Skin epidermis (tissue), 12 donors: ENCODE measurements around the gene CDH2.
A peak's percentile ranks its signal among the peaks of the same experiment; 100 is the strongest.

ENCODE experiments used
- H3K27ac ChIP-seq, 21 experiments: fragments of 200-600 bp; sonication (generic) in 11 of 21; one replicate each; pipeline ENCODE4 v1.5.0; 2020; ENCODE audit warnings: mild to moderate bottlenecking in 3 of 21, inconsistent platforms in 2 of 21, moderate library complexity in 2 of 21
- H3K4me3 ChIP-seq, 7 experiments: fragments of 200-600 bp; sonication (generic) in 2 of 7; one replicate each; pipeline ENCODE4 v1.5.0; 2020; ENCODE audit warnings: inconsistent platforms in 2 of 7, mild to moderate bottlenecking in 2 of 7, moderate library complexity in 1 of 7

Gene CDH2

DNA sequence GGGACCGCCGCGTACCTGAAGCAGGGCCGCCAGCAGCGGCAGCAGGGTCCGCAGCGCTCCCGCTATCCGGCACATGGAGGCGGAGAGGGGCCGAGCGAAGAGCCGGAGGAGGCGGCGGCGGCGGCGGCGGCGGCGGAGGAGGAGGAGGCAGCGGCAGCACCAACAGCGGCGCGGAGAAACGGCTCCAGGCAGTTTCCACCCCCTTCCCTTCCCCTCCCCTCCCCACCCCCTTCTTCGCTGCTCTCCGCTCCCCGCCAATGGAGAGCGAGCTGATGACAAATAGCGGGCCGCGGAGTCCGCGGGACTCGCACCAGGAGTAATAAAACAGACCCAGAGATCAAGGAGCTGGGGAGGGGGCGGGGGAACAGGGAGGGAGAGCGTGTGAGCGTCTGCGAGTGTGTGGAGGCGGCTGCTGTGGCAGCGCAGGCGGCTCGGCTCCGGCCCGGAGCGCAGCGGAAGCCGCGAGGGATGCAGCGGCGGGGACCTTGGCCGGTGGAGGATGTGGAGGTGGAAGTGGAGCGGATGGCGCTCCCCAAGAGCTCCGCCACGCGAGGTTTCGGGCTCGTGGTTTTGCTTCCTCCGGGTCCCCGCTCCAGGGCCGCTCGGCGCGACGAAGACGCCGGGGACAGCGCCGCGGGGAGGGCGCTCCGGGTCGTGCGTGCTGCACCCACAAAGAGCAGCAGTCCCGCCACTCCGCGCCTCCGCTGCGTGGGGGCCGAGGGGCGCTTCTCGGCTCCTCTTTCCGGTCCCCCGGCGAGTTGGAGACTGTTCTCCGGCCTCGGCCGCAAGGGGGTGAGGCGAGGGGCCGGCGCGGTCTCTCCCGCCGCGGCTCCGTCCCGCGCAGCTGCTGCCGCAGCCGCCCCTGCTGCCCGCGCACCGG is at the start of gene CDH2:
Gene CDH2 (minus strand): TSS at position 183 of the 880 bp plus-strand sequence. CDS start 108 bp downstream, at position 75.
- Histone ChIP-seq H3K4me3 (peak within 1 kb of the TSS; percentile 10 to 43 (median 35)), H3K27ac (no peak within 1 kb of the TSS)

DNA sequence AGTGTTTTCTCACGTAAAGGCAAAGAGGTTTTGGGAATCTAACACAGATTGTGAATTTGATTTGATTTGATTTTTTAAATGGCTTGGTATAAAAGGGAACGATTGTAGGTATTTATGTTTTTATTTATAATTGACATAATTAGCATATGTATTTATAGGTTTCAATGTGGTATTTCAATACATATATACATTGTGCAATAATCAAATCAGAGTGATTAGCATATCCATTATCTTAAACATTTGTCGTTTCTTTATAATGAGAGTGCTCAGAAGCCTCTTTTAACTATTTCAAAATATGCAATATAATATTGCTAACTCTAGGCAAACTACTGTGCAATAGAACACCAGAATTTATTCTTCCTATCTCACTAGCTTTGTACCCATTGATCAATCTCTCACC is 35.1 kb upstream of the CDH2 start:
- H3K27ac ChIP-seq: no peak overlapping the region
- H3K4me3 ChIP-seq: no peak overlapping the region

GRCh38 chr18:28208712-28209265 is 31.9 kb upstream of the CDH2 start:
- no peak overlapping the region for H3K4me3 ChIP-seq
- H3K27ac ChIP-seq: no peak overlapping the region

DNA sequence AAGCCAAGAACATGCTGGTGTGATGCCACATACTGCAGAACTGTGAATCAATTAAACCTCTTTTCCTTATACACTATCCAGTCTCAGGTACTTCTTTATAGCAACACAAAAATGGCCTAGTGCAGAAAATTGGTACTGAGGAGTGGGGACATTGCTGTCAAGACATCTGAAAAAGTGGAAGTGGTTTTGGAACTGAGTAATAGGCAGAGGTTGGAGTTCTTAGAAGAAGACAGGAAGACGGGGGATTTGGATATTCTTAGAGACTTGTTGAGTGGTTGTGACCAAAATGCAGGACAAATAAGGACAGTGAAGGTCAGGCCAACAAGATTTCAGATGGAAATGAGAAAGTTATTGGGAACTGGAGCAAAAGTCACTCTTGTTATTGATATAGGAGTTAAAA is 31.3 kb upstream of the CDH2 start:
- Histone ChIP-seq H3K27ac (no peak overlapping the region), H3K4me3 (no peak overlapping the region)

DNA sequence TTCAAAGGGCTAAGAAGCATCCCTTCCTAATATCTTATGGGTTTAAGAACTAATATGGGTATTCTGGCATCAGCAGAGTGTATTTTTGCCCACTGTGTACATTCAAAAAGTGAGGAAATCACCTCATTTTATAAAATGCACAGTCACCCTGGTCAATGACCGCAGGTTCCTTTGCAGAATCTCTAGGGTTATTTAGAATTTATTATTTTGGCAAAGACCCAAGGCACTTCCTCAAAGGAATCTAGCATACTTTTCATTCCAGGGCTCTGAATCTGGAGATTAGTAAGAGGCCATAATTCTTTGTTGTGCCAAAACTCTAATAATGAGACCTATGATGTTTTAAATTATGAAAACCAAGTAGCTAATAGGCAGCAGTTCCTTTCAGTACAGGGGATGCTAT is 27.2 kb upstream of the CDH2 start:
- no peak overlapping the region for H3K27ac ChIP-seq
- no peak overlapping the region for H3K4me3 ChIP-seq

DNA sequence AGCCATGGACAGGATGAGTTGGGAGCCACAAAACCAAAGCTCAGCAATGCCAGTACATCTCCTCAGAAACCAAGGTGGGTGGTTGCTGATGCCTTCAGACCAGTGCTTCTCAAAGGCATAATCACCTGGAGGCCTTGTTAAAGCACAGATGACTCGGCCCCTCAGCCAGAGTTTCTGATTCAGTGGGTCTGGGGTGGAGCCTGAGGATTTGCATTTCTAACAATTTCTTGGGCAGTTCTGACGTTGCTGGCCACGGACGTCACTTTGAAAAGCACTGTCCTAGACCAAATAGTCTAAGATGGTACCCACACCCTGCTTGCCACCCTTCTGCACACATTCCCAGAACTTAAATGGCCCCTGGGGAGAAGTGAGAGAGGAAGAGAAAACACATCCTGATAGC is 24.1 kb upstream of the CDH2 start:
- Histone ChIP-seq H3K4me3 (no peak overlapping the region), H3K27ac (no peak overlapping the region)

DNA sequence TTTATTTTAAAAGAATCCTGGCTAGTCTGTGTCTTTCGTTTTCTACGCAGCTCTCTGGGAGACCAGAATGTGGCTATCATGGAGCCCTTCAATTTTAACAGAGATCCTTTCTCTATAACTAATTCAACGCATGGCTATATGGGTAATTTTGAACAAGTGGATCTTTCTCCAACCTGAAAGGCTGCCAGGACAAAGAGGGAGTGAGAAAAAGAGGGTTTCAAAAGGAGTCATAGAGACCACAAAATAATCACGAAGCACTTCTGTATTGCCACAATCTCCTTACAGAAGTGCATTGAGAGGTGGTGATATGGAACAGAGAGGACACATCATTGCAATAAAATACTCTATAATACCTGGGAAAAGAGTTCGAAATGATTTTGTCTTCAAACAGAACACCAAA is 21.7 kb upstream of the CDH2 start:
- Histone ChIP-seq H3K4me3 (no peak overlapping the region), H3K27ac (no peak overlapping the region)

- Histone ChIP-seq H3K4me3 (no peak overlapping the region), H3K27ac (no peak overlapping the region)
Observed at GRCh38 chr18:28193177-28193778, 16.3 kb upstream of the CDH2 start.

- Histone ChIP-seq H3K27ac (no peak overlapping the region), H3K4me3 (no peak overlapping the region)
Observed at GRCh38 chr18:28189400-28190239, 12.7 kb upstream of the CDH2 start.

DNA sequence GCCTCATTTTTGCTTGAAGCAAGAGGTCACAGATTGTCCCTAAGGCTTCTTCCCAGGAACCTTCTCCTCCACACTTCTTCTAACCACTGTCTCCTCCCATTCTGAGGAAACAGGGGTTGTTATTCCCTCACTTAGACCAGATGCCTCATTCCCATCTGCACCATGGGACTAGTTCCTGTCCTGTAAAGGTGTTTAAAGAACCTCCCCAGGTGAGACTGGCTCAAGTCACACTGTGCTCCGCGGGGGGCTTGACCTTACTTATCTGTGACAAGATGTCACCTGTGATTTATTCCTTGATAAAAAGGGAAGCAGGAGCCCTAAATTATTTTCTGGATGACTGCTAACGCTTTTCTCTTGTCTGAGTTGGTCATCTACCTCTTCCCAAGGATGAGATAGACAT is 8.2 kb upstream of the CDH2 start:
- H3K4me3 ChIP-seq: no peak overlapping the region
- H3K27ac ChIP-seq: no peak overlapping the region

DNA sequence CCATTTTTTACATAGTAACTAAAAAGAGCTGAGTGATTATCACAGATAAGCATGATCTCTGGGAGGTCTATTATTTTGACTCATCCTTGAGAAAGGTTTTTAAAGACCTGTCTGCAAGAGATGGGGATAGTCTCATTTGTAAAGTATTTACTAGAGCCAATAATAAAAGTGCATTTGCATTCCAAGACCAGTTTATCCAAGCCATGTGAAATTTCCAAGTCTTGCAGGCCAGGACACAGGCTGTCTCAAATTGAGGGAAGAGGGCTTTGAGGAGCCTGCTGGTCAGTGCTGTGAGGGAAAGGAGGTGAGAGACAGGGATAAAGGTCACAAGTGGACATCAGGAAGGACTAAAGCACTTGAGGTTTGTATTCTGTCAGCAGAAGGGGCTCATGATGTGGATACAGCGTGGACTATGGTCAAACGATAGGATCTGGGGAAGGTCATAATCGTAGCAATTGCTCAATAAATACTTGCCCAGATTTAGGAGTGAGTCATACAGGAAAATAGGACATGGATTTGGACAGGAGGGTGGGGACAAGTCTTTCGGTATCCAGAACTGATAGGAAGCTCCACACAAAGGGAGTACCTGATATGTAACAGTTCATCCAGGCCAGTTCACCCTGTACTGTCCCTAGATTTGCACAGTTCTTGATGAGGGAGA is 6.6 kb upstream of the CDH2 start:
- Histone ChIP-seq H3K4me3 (no peak overlapping the region), H3K27ac (no peak overlapping the region)

GRCh38 chr18:28181616-28182015 is 4.7 kb upstream of the CDH2 start:
- Histone ChIP-seq H3K4me3 (no peak overlapping the region), H3K27ac (no peak overlapping the region)

- no peak overlapping the region for H3K27ac ChIP-seq
- no peak overlapping the region for H3K4me3 ChIP-seq
Observed at GRCh38 chr18:28178720-28179119, 1.8 kb upstream of the CDH2 start.

DNA sequence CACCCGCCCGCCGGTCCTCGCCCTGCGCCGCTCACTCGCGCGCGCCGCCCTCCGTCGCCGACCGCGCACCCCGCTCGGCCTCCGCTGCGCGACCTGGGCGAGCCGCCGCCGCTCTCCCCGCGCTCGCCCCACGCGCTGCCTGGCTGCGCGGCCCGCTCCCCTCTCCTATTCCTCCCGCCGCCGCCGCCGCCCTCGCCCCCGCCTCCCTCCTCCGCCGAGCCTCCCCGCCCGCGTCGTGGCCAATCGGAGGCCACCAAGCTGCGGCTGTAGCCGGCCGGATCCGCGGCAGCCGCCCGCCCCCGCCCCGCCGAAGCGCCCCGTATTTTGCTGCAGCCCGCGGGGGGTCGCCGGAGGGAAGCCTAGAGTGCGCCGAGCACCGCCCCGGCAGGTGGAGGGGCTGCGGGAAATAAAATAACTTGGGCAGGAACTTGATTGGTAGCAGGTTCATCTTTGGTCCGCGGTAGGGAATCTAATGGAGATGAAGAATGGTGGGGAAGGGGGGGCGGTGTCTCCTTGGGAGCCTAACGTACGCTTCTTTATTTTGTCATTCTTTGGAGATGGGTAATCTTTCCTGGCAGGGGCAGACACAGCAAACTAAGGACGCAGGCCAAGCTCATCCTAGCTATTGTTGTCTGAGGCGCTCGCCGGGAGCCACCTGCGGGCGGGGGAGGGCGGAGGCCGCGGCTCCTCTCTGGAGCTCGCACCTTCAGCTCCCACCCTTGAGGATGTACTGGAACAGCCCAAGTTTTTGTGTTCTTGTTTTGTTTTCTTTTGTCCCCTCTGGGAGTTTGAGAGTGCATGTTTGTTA is 1.1 kb upstream of the CDH2 start:
- Histone ChIP-seq H3K27ac (no peak overlapping the region), H3K4me3 (peak overlapping the region in 5 of 7 experiments; percentile 14 to 43 (median 38))

- H3K4me3 ChIP-seq: peak overlapping the region in 4 of 7 experiments; percentile 35 to 43 (median 40)
- H3K27ac ChIP-seq: no peak overlapping the region
Observed at GRCh38 chr18:28176698-28176947, 307 bp downstream of the CDH2 start.

DNA sequence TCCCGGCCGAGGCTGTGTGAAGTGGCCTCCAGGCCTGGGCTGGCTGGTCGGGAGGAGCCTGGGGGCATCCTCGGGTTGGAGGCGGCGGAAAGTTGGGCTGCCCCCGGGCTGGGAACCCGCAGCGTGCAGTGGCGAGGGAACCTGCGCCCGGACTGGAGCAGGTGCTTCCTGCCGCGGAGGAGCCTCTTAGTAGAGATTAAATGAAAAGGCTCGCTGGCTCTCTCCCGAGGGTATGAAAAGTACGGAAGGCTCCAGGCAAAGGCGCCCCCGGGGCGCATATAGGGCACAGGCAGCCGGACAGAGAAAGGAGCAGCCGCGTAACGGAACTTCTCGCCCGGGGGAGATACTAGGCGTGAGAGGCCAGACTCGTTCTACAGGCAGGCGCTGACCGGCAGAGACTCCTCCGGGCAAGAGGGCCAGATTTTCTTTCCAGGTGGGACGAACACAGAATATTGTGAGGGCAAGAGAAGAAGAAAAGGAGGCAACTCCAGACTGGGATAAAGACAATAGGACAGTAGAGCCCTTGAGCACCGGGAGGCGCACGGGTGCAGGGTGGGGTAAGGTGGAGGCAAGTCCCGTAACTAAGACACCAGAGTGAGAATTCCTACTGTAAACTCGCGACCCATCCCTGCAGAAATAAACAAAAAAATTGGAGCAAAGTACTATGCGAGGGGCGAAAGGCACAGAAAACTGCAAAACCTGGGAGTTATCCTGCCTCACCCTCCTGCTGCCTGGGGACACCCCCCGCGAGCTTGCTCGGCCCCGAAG is 816 bp downstream of the CDH2 start:
- Histone ChIP-seq H3K27ac (no peak overlapping the region), H3K4me3 (peak overlapping the region in 4 of 7 experiments; percentile 35 to 43 (median 40))

DNA sequence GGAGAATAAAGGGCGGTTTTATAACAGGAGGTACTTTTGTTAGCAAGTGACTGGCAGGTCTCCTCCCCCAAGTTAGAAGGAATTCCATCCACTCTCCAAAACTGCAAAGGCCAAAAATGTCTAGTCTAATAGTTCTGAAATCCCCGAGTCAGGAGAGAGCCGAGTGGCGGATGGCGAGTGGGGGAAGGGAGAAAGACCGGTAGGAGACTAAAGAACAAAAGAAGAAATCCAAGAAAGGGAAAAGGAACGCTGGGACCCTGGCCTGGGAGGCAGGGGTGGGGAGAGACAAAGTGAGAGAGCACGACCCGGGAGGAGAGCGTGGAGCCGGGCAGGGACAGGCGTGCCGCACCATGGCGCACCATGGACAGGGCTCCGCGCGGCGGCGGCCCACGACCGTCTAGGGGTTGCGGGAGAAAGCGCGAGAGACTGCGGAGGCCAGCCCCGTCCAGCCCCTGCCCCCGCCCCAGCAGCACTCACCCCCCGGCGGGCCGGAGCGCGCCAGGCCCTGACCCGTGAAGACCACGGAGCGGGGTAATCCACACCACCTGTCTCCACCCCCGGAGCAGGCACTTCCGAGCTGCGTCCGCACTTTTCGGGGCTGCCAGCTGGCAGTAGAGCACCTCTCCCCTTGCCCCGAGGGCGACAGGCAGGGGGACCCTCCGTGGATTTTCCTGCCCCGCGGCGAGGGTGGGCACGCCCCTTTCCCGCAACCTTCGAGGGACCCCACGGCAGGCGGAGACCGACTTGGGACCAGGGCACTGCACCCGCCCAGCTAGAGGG is 1.6 kb downstream of the CDH2 start:
- H3K27ac ChIP-seq: no peak overlapping the region
- no peak overlapping the region for H3K4me3 ChIP-seq
